Endothelial cell of umbilical vein (primary cell): ENCODE data around the gene IQGAP2. TPM values are rescaled to one million over a fixed set of nuclear protein-coding genes. Genes with fewer than 3 reads are reported as not detected.

ENCODE experiments used
- BruUV-seq: library from RNA; stranded (reverse); fragments of 400-500 nt; replicated peaks from 2 replicates; lab custom pipeline; 2021; lab: Mats Ljungman, UMichigan
- CTCF ChIA-PET: fragments of 300-600, 350-600 bp; sonication (Branson Sonifier 250); formaldehyde crosslinking; loops from one replicate; lab custom pipeline; 2021; ENCODE audit warnings: antibody characterized with exemption, inconsistent platforms; lab: Charles Lee
- POLR2A ChIA-PET: fragments of 300-600, 350-600 bp; sonication (Branson Sonifier 250); formaldehyde crosslinking; loops from one replicate; lab custom pipeline; 2021; ENCODE audit warnings: antibody characterized with exemption, inconsistent platforms; lab: Charles Lee
- DNase-seq: peaks from one replicate; pipeline ENCODE4 v3.0.0-alpha.2; 2011; ENCODE audit warnings: low read depth, low spot score
- FAIRE-seq: peaks from 2 replicates; lab custom pipeline; 2011; peaks lifted over from hg19 to GRCh38; lab: Jason Lieb, UNC
- H2AFZ ChIP-seq: 2 replicates; pipeline ENCODE4 v1.6.0; 2012; ENCODE audit warnings: low read depth, low read length, control low read depth, inconsistent platforms
- H3K27ac ChIP-seq: 2 replicates; pipeline ENCODE4 v1.5.1; 2011; ENCODE audit warnings: low read depth, mild to moderate bottlenecking, control low read depth, low read length, moderate library complexity; ENCODE audit not compliant: insufficient read depth
- H3K27me3 ChIP-seq, 2 experiments: 2 replicates each; pipeline versions ENCODE4 v1.6.0 to v1.6.1; 2011; ENCODE audit warnings: low read length in 2 of 2, mixed read lengths in 1 of 2; ENCODE audit not compliant: control insufficient read depth in 2 of 2, insufficient read depth in 2 of 2
- H3K36me3 ChIP-seq, 2 experiments: 2 replicates in 1 of 2; 3 replicates in 1 of 2; pipeline ENCODE4 v1.5.1; 2011; ENCODE audit warnings: low read length in 2 of 2, mild to moderate bottlenecking in 1 of 2, moderate library complexity in 1 of 2; ENCODE audit not compliant: control insufficient read depth in 2 of 2, insufficient read depth in 2 of 2; ENCODE audit errors: extremely low read depth in 1 of 2
- H3K4me1 ChIP-seq: 3 replicates; pipeline ENCODE4 v1.5.1; 2011; ENCODE audit warnings: mild to moderate bottlenecking, low read length; ENCODE audit not compliant: control insufficient read depth, insufficient read depth; ENCODE audit errors: extremely low read depth
- H3K4me2 ChIP-seq: 2 replicates; pipeline ENCODE4 v1.6.1; 2011; ENCODE audit warnings: low read length, control low read depth, mixed read lengths; ENCODE audit not compliant: insufficient read depth
- H3K4me3 ChIP-seq, 3 experiments: fragments of 200-600 bp in 1 of 3; sonication (generic), shearing (Covaris generic) in 1 of 3; replicated peaks in 1 of 3; 2 replicates each; pipeline ENCODE4 v1.5.1; 2011 to 2016; ENCODE audit warnings: control low read depth in 3 of 3, low read length in 3 of 3, mild to moderate bottlenecking in 2 of 3, inconsistent platforms in 1 of 3, low read depth in 1 of 3, moderate library complexity in 1 of 3; ENCODE audit not compliant: insufficient read depth in 1 of 3
- H3K79me2 ChIP-seq: 2 replicates; pipeline ENCODE4 v1.6.0; 2012; ENCODE audit warnings: low read length, inconsistent platforms; ENCODE audit not compliant: control insufficient read depth, insufficient read depth
- H3K9ac ChIP-seq: replicated peaks from 2 replicates; pipeline ENCODE3; 2011; ENCODE audit warnings: low read length, control low read depth; ENCODE audit not compliant: insufficient read depth; ENCODE audit errors: extremely low read depth
- H3K9me1 ChIP-seq: replicated peaks from 3 replicates; pipeline ENCODE4 v1.6.0; 2011; ENCODE audit warnings: mild to moderate bottlenecking, low read length; ENCODE audit not compliant: control insufficient read depth, insufficient read depth; ENCODE audit errors: extremely low read depth
- H3K9me3 ChIP-seq: replicated peaks from 2 replicates; pipeline ENCODE4 v1.5.1; 2012; ENCODE audit warnings: low read length, inconsistent platforms; ENCODE audit not compliant: control insufficient read depth, insufficient read depth
- H4K20me1 ChIP-seq: replicated peaks from 2 replicates; pipeline ENCODE3; 2011; ENCODE audit warnings: mild to moderate bottlenecking, low read length; ENCODE audit not compliant: control insufficient read depth, insufficient read depth; ENCODE audit errors: extremely low read depth
- EZH2 ChIP-seq: IDR thresholded peaks from 2 replicates; pipeline ENCODE4 v1.6.1; 2012; ENCODE audit warnings: borderline replicate concordance, low read depth, mild to moderate bottlenecking, moderate library complexity, low read length, inconsistent platforms; ENCODE audit not compliant: severe bottlenecking
- FOS ChIP-seq: IDR thresholded peaks from 2 replicates; pipeline ENCODE4 v1.6.1; 2011; ENCODE audit warnings: mild to moderate bottlenecking, low read length, moderate library complexity, borderline replicate concordance; ENCODE audit not compliant: insufficient read depth
- GATA2 ChIP-seq: IDR thresholded peaks from 2 replicates; pipeline ENCODE4 v1.7.0; 2011; ENCODE audit warnings: low read depth, mild to moderate bottlenecking, moderate library complexity, mixed read lengths, low read length; ENCODE audit not compliant: insufficient read length, insufficient read depth
- JUN ChIP-seq: IDR thresholded peaks from 2 replicates; pipeline ENCODE4 v1.6.1; 2011; ENCODE audit warnings: borderline replicate concordance, low read depth; ENCODE audit not compliant: insufficient read length, insufficient read depth
- MYC ChIP-seq: IDR thresholded peaks from one replicate; pipeline ENCODE4 v1.6.1; 2011; ENCODE audit warnings: mild to moderate bottlenecking, low read depth, low read length
- POLR2AphosphoS5 ChIP-seq: IDR thresholded peaks from 2 replicates; pipeline ENCODE4 v1.6.1; 2012; ENCODE audit warnings: low read depth, mild to moderate bottlenecking, control low read depth, low read length, moderate library complexity; ENCODE audit not compliant: insufficient read depth
- dilution Hi-C: fragments of 300-500 bp; cut with MboI; formaldehyde crosslinking; loops from one replicate; pipeline ENCODE4 v1.15.0; 2019; ENCODE audit warnings: low sequenced_read_pairs; ENCODE audit not compliant: extremely low pct_ligation_motif_present
- intact Hi-C: fragments of 100-400 bp; cut with micrococcal nuclease; formaldehyde crosslinking; loops from one replicate; pipeline ENCODE4 v1.10.0; 2022
- polyA plus RNA-seq, 4 experiments: library from polyadenylated mRNA; depleted of rRNA in 3 of 4; stranded (reverse) in 3 of 4; unstranded in 1 of 4; fragments of >200 nt; gene quantifications; 2 replicates each; pipeline versions ENCODE4 v1.2.1 to v1.2.3, GENCODE V29; 2011 to 2012; ENCODE audit warnings: missing spikeins in 1 of 4
- total RNA-seq: library from RNA; stranded (reverse); gene quantifications from 2 replicates; pipeline ENCODE4 v1.2.3, GENCODE V29; 2021
- TF ChIP-seq, protein P1 (sequence below), 2 donors: IDR thresholded peaks; 1 replicate in 1 of 2; 2 replicates in 1 of 2; pipeline ENCODE4 v1.5.1; 2011; ENCODE audit warnings: low read length in 2 of 2, mild to moderate bottlenecking in 2 of 2, moderate library complexity in 2 of 2, control low read depth in 1 of 2, inconsistent platforms in 1 of 2, low read depth in 1 of 2; ENCODE audit not compliant: insufficient read depth in 1 of 2; ENCODE audit errors: extremely low read depth in 1 of 2

Gene IQGAP2
- total and polyA plus RNA-seq, 2 donors (not counting 3 experiments of a cell fraction or from before 2014, with no cell fraction given): 4.5 to 4.7 TPM

GRCh38 chr5:76692651-76693050 is 289.6 kb downstream of the IQGAP2 start:
- POLR2A ChIA-PET: interaction anchor here (1.0 to 1.2 kb wide), 2 partner anchors 50 to 82 kb away, joined by 3 to 9 read pairs; no protein-coding TSS in a partner anchor

More at GRCh38 chr5:76692651-76693050, 289.6 kb downstream of the IQGAP2 start:
- H3K79me2 ChIP-seq: no peaks in the 10 kb centered on the region
- H3K27ac ChIP-seq: peak overlapping the region; percentile 91
- H3K36me3 ChIP-seq: no peaks in the 10 kb centered on the region
- no peak for TF ChIP-seq FOS
- no peak for TF ChIP-seq EZH2
- TF ChIP-seq JUN: no peak
- TF ChIP-seq MYC: no peak
- TF ChIP-seq, protein P1, sequence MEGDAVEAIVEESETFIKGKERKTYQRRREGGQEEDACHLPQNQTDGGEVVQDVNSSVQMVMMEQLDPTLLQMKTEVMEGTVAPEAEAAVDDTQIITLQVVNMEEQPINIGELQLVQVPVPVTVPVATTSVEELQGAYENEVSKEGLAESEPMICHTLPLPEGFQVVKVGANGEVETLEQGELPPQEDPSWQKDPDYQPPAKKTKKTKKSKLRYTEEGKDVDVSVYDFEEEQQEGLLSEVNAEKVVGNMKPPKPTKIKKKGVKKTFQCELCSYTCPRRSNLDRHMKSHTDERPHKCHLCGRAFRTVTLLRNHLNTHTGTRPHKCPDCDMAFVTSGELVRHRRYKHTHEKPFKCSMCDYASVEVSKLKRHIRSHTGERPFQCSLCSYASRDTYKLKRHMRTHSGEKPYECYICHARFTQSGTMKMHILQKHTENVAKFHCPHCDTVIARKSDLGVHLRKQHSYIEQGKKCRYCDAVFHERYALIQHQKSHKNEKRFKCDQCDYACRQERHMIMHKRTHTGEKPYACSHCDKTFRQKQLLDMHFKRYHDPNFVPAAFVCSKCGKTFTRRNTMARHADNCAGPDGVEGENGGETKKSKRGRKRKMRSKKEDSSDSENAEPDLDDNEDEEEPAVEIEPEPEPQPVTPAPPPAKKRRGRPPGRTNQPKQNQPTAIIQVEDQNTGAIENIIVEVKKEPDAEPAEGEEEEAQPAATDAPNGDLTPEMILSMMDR (IDR thresholded peaks at IDR 0.05; ENCODE audit: extremely low read depth in 1 of 2, insufficient read depth in 1 of 2, low read depth in 1 of 2, low read length in 2 of 2): no peak
- TF ChIP-seq GATA2: no peak
- TF ChIP-seq POLR2AphosphoS5: no peak
- H2AFZ ChIP-seq: no peak overlapping the region
- CTCF ChIA-PET: interaction anchor here (0.8 to 7.1 kb wide), 6 partner anchors 25 to 384 kb away, joined by 3 to 41 read pairs (median 5); no protein-coding TSS in a partner anchor
- intact Hi-C loops: no loop called here
- H3K4me1 ChIP-seq: peaks cover 89% of the 10 kb centered on the region
- peak overlapping the region; percentile 67 for H3K9ac ChIP-seq
- no peak for DNase-seq
- H4K20me1 ChIP-seq: no peaks in the 10 kb centered on the region
- dilution Hi-C loops: loop anchor here (25.0 kb wide), 1 partner anchor 120 kb away; the partner anchor contains the start of gene F2RL1
- H3K9me1 ChIP-seq: no peaks in the 10 kb centered on the region
- no peaks in the 10 kb centered on the region for H3K27me3 ChIP-seq
- no TSS peak for BruUV-seq
- H3K9me3 ChIP-seq: no peaks in the 10 kb centered on the region
- H3K4me3 ChIP-seq: no peak overlapping the region
- FAIRE-seq: no peak
- H3K4me2 ChIP-seq: no peak overlapping the region
